Measurements from ENCODE around the gene C1orf167.

DNA sequence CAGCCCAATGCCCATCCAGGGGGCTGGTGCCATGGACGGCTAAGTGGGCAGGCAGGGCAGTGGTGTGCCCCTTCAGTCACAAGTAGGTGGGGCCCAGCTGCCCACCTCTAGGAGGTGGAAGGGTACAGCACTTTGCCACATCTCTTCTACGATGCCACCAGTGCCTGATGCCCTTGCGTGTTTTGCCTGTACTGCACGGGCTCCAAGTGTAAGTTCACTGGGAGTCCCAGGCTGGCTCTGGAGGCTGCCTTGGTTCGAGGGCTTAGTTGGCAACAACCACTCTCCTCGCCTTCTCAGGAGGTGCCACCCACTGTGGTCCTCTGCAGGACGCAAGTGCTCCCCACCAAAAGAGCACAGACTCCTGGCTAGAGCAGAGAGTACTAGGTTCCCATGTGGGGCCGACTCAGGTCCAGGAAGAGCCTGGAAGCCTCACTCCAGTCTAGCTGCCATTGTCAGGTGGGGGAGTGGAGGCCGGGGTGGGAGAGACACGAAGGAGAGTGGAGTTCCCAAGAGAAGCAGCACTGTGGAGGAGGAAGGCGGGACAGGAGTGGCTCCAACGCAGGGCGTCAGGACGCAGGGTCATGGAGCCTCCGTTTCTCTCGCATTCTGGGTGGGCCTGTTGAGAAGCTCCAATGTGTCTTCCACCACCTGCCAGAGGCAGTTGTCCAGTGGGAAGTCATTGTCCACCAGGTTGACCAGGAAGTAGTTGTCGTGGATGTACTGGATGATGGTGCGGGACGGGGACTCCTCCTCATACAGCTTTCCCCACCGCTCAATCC lies 28.3 kb downstream of the C1orf167 start:
- TF ChIP-seq, protein P1, sequence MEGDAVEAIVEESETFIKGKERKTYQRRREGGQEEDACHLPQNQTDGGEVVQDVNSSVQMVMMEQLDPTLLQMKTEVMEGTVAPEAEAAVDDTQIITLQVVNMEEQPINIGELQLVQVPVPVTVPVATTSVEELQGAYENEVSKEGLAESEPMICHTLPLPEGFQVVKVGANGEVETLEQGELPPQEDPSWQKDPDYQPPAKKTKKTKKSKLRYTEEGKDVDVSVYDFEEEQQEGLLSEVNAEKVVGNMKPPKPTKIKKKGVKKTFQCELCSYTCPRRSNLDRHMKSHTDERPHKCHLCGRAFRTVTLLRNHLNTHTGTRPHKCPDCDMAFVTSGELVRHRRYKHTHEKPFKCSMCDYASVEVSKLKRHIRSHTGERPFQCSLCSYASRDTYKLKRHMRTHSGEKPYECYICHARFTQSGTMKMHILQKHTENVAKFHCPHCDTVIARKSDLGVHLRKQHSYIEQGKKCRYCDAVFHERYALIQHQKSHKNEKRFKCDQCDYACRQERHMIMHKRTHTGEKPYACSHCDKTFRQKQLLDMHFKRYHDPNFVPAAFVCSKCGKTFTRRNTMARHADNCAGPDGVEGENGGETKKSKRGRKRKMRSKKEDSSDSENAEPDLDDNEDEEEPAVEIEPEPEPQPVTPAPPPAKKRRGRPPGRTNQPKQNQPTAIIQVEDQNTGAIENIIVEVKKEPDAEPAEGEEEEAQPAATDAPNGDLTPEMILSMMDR (conservative IDR thresholded peaks at IDR 0.05 in 1 of 2, IDR thresholded peaks at IDR 0.05 in 1 of 2; ENCODE audit: extremely low read depth in 1 of 2, insufficient read depth in 1 of 2, low read depth in 1 of 2, low read length in 2 of 2): no peak
- TF ChIP-seq EZH2 (IDR thresholded peaks at IDR 0.05; ENCODE audit: borderline replicate concordance, low read length): no peak

All from mammary epithelial cell (primary cell).